Measurements from ENCODE around the gene POLR3E.
"Not testable (repeated sequence)": the region's sequence is repeated elsewhere in the genome, so short reads cannot be mapped to it uniquely, and the experiment has no call there.

Gene POLR3E

GRCh38 chr16:22292320-22292719 is 4.9 kb upstream of the POLR3E start:
- no peaks in the 10 kb centered on the region for H3K27me3 ChIP-seq (ENCODE audit: insufficient read depth, insufficient read length)
- no peaks in the 10 kb centered on the region for H3K36me3 ChIP-seq (ENCODE audit: insufficient read depth, insufficient read length, low read length)
- no peak overlapping the region for H3K9ac ChIP-seq (ENCODE audit: insufficient read length, low read depth)
- no peak overlapping the region for H3K4me3 ChIP-seq (ENCODE audit: insufficient read length, low read depth)
- DNase-seq (ENCODE audit: low read depth, low spot score), result no peak
- H3K4me1 ChIP-seq (ENCODE audit: insufficient read depth, insufficient read length), result peaks cover 3% of the 10 kb centered on the region
- no peaks in the 10 kb centered on the region for H3K9me3 ChIP-seq (ENCODE audit: insufficient read depth, low read length)
- TF ChIP-seq SUZ12 (IDR thresholded peaks at IDR 0.05; ENCODE audit: extremely low read depth, insufficient read depth, insufficient read length) (no peak), ZNF274 (IDR thresholded peaks at IDR 0.05; ENCODE audit: low read depth, low read length) (no peak), YY1 (IDR thresholded peaks at IDR 0.05; ENCODE audit: insufficient read depth, insufficient read length) (no peak)

- H3K27me3 ChIP-seq (ENCODE audit: insufficient read depth, insufficient read length), result no peaks in the 10 kb centered on the region
- no peak overlapping the region for H3K9ac ChIP-seq (ENCODE audit: insufficient read length, low read depth)
- H3K4me1 ChIP-seq (ENCODE audit: insufficient read depth, insufficient read length), result peaks cover 3% of the 10 kb centered on the region
- DNase-seq (ENCODE audit: low read depth, low spot score), result no peak
- no peaks in the 10 kb centered on the region for H3K9me3 ChIP-seq (ENCODE audit: insufficient read depth, low read length)
- TF ChIP-seq ZNF274 (IDR thresholded peaks at IDR 0.05; ENCODE audit: low read depth, low read length) (no peak), YY1 (IDR thresholded peaks at IDR 0.05; ENCODE audit: insufficient read depth, insufficient read length) (no peak), SUZ12 (IDR thresholded peaks at IDR 0.05; ENCODE audit: extremely low read depth, insufficient read depth, insufficient read length) (no peak)
- no peak overlapping the region for H3K4me3 ChIP-seq (ENCODE audit: insufficient read length, low read depth)
- H3K36me3 ChIP-seq (ENCODE audit: insufficient read depth, insufficient read length, low read length), result no peaks in the 10 kb centered on the region
These were observed 3.8 kb upstream of the POLR3E start for GRCh38 chr16:22293137-22294106.

GRCh38 chr16:22296225-22297113 is 740 bp upstream of the POLR3E start:
- H3K36me3 ChIP-seq (ENCODE audit: insufficient read depth, insufficient read length, low read length), result peaks cover 27% of the 10 kb centered on the region
- DNase-seq (ENCODE audit: low read depth, low spot score), result no peak
- H3K9me3 ChIP-seq (ENCODE audit: insufficient read depth, low read length), result no peaks in the 10 kb centered on the region
- H3K9ac ChIP-seq (ENCODE audit: insufficient read length, low read depth), result peak overlapping the region; percentile 68
- TF ChIP-seq SUZ12 (IDR thresholded peaks at IDR 0.05; ENCODE audit: extremely low read depth, insufficient read depth, insufficient read length) (no peak), ZNF274 (IDR thresholded peaks at IDR 0.05; ENCODE audit: low read depth, low read length) (no peak), YY1 (IDR thresholded peaks at IDR 0.05; ENCODE audit: insufficient read depth, insufficient read length) (no peak)
- H3K4me3 ChIP-seq (ENCODE audit: insufficient read length, low read depth), result peak overlapping the region; percentile 61
- H3K27me3 ChIP-seq (ENCODE audit: insufficient read depth, insufficient read length), result no peaks in the 10 kb centered on the region
- peaks cover 5% of the 10 kb centered on the region for H3K4me1 ChIP-seq (ENCODE audit: insufficient read depth, insufficient read length)

GRCh38 chr16:22297871-22298733 is 893 bp downstream of the POLR3E start:
- H3K36me3 ChIP-seq (ENCODE audit: insufficient read depth, insufficient read length, low read length), result peaks cover 41% of the 10 kb centered on the region
- peak; percentile 54 for DNase-seq (ENCODE audit: low read depth, low spot score)
- H3K4me3 ChIP-seq (ENCODE audit: insufficient read length, low read depth), result peak overlapping the region; percentile 96
- H3K9me3 ChIP-seq (ENCODE audit: insufficient read depth, low read length), result no peaks in the 10 kb centered on the region
- TF ChIP-seq YY1 (IDR thresholded peaks at IDR 0.05; ENCODE audit: insufficient read depth, insufficient read length), result no peak
- TF ChIP-seq SUZ12 (IDR thresholded peaks at IDR 0.05; ENCODE audit: extremely low read depth, insufficient read depth, insufficient read length), result no peak
- TF ChIP-seq ZNF274 (IDR thresholded peaks at IDR 0.05; ENCODE audit: low read depth, low read length), result no peak
- no peaks in the 10 kb centered on the region for H3K27me3 ChIP-seq (ENCODE audit: insufficient read depth, insufficient read length)
- peak overlapping the region; percentile 98 for H3K9ac ChIP-seq (ENCODE audit: insufficient read length, low read depth)
- H3K4me1 ChIP-seq (ENCODE audit: insufficient read depth, insufficient read length), result peaks cover 2% of the 10 kb centered on the region

GRCh38 chr16:22299036-22299435 is 1.8 kb downstream of the POLR3E start:
- H3K27me3 ChIP-seq (ENCODE audit: insufficient read depth, insufficient read length), result no peaks in the 10 kb centered on the region
- no peak for DNase-seq (ENCODE audit: low read depth, low spot score)
- peak overlapping the region; percentile 26 for H3K9ac ChIP-seq (ENCODE audit: insufficient read length, low read depth)
- peaks cover 50% of the 10 kb centered on the region for H3K36me3 ChIP-seq (ENCODE audit: insufficient read depth, insufficient read length, low read length)
- TF ChIP-seq ZNF274 (IDR thresholded peaks at IDR 0.05; ENCODE audit: low read depth, low read length), result no peak
- no peak for TF ChIP-seq SUZ12 (IDR thresholded peaks at IDR 0.05; ENCODE audit: extremely low read depth, insufficient read depth, insufficient read length)
- TF ChIP-seq YY1 (IDR thresholded peaks at IDR 0.05; ENCODE audit: insufficient read depth, insufficient read length), result no peak
- H3K4me1 ChIP-seq (ENCODE audit: insufficient read depth, insufficient read length), result peaks cover 2% of the 10 kb centered on the region
- H3K9me3 ChIP-seq (ENCODE audit: insufficient read depth, low read length), result no peaks in the 10 kb centered on the region
- no peak overlapping the region for H3K4me3 ChIP-seq (ENCODE audit: insufficient read length, low read depth)

GRCh38 chr16:22300427-22301071 is 3.3 kb downstream of the POLR3E start:
- DNase-seq (ENCODE audit: low read depth, low spot score), result no peak

GRCh38 chr16:22301423-22301822 is 4.2 kb downstream of the POLR3E start:
- not testable (repeated sequence) for H3K4me3 ChIP-seq (ENCODE audit: insufficient read length, low read depth)
- peaks cover 73% of the 10 kb centered on the region for H3K36me3 ChIP-seq (ENCODE audit: insufficient read depth, insufficient read length, low read length)

More at GRCh38 chr16:22300427-22301071, 3.3 kb downstream of the POLR3E start:
- H3K27me3 ChIP-seq (ENCODE audit: insufficient read depth, insufficient read length), result no peaks in the 10 kb centered on the region
- no peak for TF ChIP-seq ZNF274 (IDR thresholded peaks at IDR 0.05; ENCODE audit: low read depth, low read length)
- no peak for TF ChIP-seq SUZ12 (IDR thresholded peaks at IDR 0.05; ENCODE audit: extremely low read depth, insufficient read depth, insufficient read length)
- TF ChIP-seq YY1 (IDR thresholded peaks at IDR 0.05; ENCODE audit: insufficient read depth, insufficient read length), result no peak
- no peak overlapping the region for H3K9ac ChIP-seq (ENCODE audit: insufficient read length, low read depth)
- H3K4me3 ChIP-seq (ENCODE audit: insufficient read length, low read depth), result no peak overlapping the region
- H3K4me1 ChIP-seq (ENCODE audit: insufficient read depth, insufficient read length), result peaks cover 2% of the 10 kb centered on the region
- no peaks in the 10 kb centered on the region for H3K9me3 ChIP-seq (ENCODE audit: insufficient read depth, low read length)
- peaks cover 65% of the 10 kb centered on the region for H3K36me3 ChIP-seq (ENCODE audit: insufficient read depth, insufficient read length, low read length)

More at GRCh38 chr16:22301423-22301822, 4.2 kb downstream of the POLR3E start:
- H3K9me3 ChIP-seq (ENCODE audit: insufficient read depth, low read length); H3K27me3 ChIP-seq (ENCODE audit: insufficient read depth, insufficient read length); DNase-seq (ENCODE audit: low read depth, low spot score); H3K4me1 ChIP-seq (ENCODE audit: insufficient read depth, insufficient read length); H3K9ac ChIP-seq (ENCODE audit: insufficient read length, low read depth): not testable (repeated sequence)

Measured in NT2/D1 (cell line).